SU-DHL-6 (cell line): ENCODE results near the gene ZNF135.
A peak's percentile ranks its signal among the peaks of the same experiment; 100 is the strongest.

Experiments
- H2AFZ ChIP-seq: fragments of 200-600 bp; sonication (generic); 2 replicates; pipeline ENCODE4 v1.6.1; 2014; ENCODE audit warnings: low read depth, mild to moderate bottlenecking, moderate library complexity, mixed read lengths, antibody characterized with exemption, low read length; ENCODE audit not compliant: severe bottlenecking
- H3F3A ChIP-seq: fragments of 200-600 bp; shearing (Covaris generic); 2 replicates; pipeline ENCODE4 v1.6.0; 2016; ENCODE audit warnings: antibody characterized with exemption, mild to moderate bottlenecking; ENCODE audit not compliant: insufficient read depth
- H3K27ac ChIP-seq: fragments of 200-600 bp; sonication (generic); 2 replicates; pipeline ENCODE4 v1.5.1; 2016; ENCODE audit warnings: low read depth, mild to moderate bottlenecking, low read length, moderate library complexity, mixed read lengths
- H3K27me3 ChIP-seq: fragments of 200-600 bp; sonication (generic), shearing (Covaris generic); 2 replicates; pipeline ENCODE4 v1.6.0; 2014; ENCODE audit warnings: mild to moderate bottlenecking, low read length
- H3K36me3 ChIP-seq: fragments of 200-600 bp; sonication (generic); 2 replicates; pipeline ENCODE4 v1.6.1; 2014; ENCODE audit warnings: mild to moderate bottlenecking, low read length, mixed read lengths
- H3K4me2 ChIP-seq: fragments of 300-600, 200-600 bp; shearing (Covaris generic), sonication (generic); 2 replicates; pipeline ENCODE4 v1.6.0; 2014; ENCODE audit warnings: low read length, low read depth, mild to moderate bottlenecking; ENCODE audit not compliant: poor library complexity, severe bottlenecking
- H3K4me3 ChIP-seq: fragments of 200-600 bp; sonication (generic); 2 replicates; pipeline ENCODE4 v1.5.1; 2014; ENCODE audit warnings: antibody characterized with exemption, low read length, mild to moderate bottlenecking, mixed read lengths; ENCODE audit not compliant: insufficient read depth, poor library complexity, severe bottlenecking
- H3K79me2 ChIP-seq: fragments of 200-600 bp; sonication (generic); 2 replicates; pipeline ENCODE4 v1.6.1; 2014; ENCODE audit warnings: mild to moderate bottlenecking, low read length, moderate library complexity; ENCODE audit not compliant: insufficient read depth
- H3K9ac ChIP-seq: fragments of 200-600 bp; sonication (generic); 2 replicates; pipeline ENCODE4 v1.7.0; 2014; ENCODE audit warnings: mild to moderate bottlenecking, low read length
- H3K9me2 ChIP-seq: fragments of 200-600 bp; sonication (generic); replicated peaks from 2 replicates; pipeline ENCODE4 v1.6.1; 2014; ENCODE audit warnings: low read length; ENCODE audit not compliant: insufficient read depth
- H3K9me3 ChIP-seq: fragments of 200-600 bp; sonication (generic); 2 replicates; pipeline ENCODE4 v1.6.1; 2014; ENCODE audit warnings: low read length, mixed read lengths; ENCODE audit not compliant: insufficient read depth
- H4K20me1 ChIP-seq: fragments of 200-600 bp; sonication (generic); 2 replicates; pipeline ENCODE4 v1.6.1; 2014; ENCODE audit warnings: low read depth, mild to moderate bottlenecking, antibody characterized with exemption, low read length, moderate library complexity, mixed read lengths
- CTCF ChIP-seq: fragments of 200-600 bp; sonication (generic); IDR thresholded peaks from one replicate; pipeline ENCODE4 v1.5.1; 2017; ENCODE audit warnings: antibody characterized with exemption, mild to moderate bottlenecking, low read length, moderate library complexity; ENCODE audit not compliant: insufficient read depth, poor library complexity, severe bottlenecking
- EZH2phosphoT487 ChIP-seq: fragments of 200-600 bp; sonication (generic), shearing (Covaris generic); conservative IDR thresholded peaks from 2 replicates; pipeline ENCODE4 v1.6.1; 2018; ENCODE audit warnings: mild to moderate bottlenecking, antibody characterized with exemption, low read length, moderate library complexity, mixed read lengths

ZNF135 gene

DNA sequence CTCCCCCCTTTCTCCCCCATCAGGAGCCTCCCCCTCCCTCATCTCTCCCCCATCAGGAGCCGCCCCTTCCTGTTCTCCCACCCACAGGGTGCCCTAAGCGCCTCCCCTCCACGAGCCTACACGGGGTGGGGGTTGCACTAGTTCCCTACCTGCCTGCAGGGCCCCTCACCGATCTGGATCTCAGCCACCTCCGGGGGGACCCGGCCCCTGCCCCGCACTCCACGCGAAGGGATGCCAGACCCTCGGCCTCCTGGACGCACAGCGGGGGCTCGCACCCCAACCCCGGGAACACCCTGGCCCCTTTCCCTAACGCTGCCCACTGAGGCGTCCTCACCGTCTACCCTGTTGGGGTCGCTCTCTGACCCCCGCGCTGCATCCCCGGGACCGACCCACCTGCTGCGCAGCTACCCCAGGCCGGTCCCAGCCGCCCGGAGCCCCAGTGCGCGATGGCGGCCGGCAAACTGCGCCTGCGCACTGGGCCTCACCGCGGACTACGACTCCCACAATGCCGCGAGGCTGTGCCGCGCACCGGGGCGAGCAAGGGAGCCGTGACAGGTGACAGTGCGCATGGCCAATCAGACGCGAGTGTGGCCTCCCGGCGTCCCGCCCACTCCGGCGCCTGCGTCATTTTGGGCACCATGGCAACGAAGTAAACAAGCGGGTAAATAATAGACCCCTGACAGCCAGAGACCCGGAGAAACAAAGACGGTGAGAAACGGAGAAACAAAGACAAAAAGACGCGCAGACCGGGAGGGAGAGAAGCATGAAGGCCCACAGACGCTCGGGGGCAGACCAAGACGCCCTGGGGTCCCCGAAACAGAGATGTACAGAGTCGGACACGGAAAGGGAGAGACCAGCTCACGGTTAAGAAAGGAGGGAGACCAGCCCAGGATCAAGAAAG is 38.9 kb downstream of the ZNF135 start, which contains the start of gene ZSCAN18:
ZSCAN18 (minus strand) TSS at position 451 of the 901 bp plus-strand sequence. CDS start 7,964 bp downstream, outside the sequence.
- Histone ChIP-seq H3K4me2 (peak within 1 kb of the TSS; percentile 67), H2AFZ (peak within 1 kb of the TSS; percentile 65)

DNA sequence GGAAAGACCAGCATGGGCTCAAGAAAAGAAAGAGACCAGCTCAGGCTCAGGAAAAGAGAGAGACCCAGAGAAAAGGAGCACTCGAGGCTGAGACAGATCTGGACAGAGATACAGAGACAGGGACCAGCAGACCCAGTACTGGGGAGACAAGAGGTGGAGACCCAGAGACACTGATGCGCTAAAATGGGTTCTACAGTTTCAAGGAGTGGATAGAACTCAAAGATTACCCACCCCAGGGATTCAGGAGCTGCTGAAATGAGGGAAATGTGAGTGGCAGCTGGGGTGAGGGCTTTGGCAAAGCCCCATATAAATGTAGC is 39.6 kb downstream of the ZNF135 start:
- no peaks in the 10 kb centered on the region for H3F3A ChIP-seq
- peaks cover 6% of the 10 kb centered on the region; the same call in 1 of the 2 replicates for H3K9me3 ChIP-seq
- peak overlapping the region; percentile 51 for H3K4me3 ChIP-seq
- peak overlapping the region; percentile 21; the same call in 1 of the 2 replicates for H3K9ac ChIP-seq
- H3K4me2 ChIP-seq = peak overlapping the region; percentile 67
- H3K9me2 ChIP-seq = no peaks in the 10 kb centered on the region
- H3K79me2 ChIP-seq = no peaks in the 10 kb centered on the region
- no peaks in the 10 kb centered on the region for H3K27me3 ChIP-seq
- H3K36me3 ChIP-seq = no peaks in the 10 kb centered on the region
- peak overlapping the region; percentile 65 for H2AFZ ChIP-seq
- H3K27ac ChIP-seq = no peak overlapping the region
- no peak for TF ChIP-seq EZH2phosphoT487
- TF ChIP-seq CTCF = no peak
- no peaks in the 10 kb centered on the region for H4K20me1 ChIP-seq

More for the DNA sequence above, 38.9 kb downstream of the ZNF135 start, which contains the start of gene ZSCAN18:
- TF ChIP-seq CTCF = no peak
- TF ChIP-seq EZH2phosphoT487 = no peak
- no peaks in the 10 kb centered on the region for H3K79me2 ChIP-seq
- H3K36me3 ChIP-seq = no peaks in the 10 kb centered on the region
- peak within 1 kb of the TSS; percentile 74 for H3K4me3 ChIP-seq
- no peaks in the 10 kb centered on the region for H3K9me2 ChIP-seq
- H3K27me3 ChIP-seq = no peaks in the 10 kb centered on the region
- H4K20me1 ChIP-seq = no peaks in the 10 kb centered on the region
- no peak within 1 kb of the TSS for H3K27ac ChIP-seq
- H3F3A ChIP-seq = no peaks in the 10 kb centered on the region
- H3K9ac ChIP-seq = peak within 1 kb of the TSS; percentile 69
- H3K9me3 ChIP-seq = peaks cover 3% of the 10 kb centered on the region; the same call in 1 of the 2 replicates

DNA sequence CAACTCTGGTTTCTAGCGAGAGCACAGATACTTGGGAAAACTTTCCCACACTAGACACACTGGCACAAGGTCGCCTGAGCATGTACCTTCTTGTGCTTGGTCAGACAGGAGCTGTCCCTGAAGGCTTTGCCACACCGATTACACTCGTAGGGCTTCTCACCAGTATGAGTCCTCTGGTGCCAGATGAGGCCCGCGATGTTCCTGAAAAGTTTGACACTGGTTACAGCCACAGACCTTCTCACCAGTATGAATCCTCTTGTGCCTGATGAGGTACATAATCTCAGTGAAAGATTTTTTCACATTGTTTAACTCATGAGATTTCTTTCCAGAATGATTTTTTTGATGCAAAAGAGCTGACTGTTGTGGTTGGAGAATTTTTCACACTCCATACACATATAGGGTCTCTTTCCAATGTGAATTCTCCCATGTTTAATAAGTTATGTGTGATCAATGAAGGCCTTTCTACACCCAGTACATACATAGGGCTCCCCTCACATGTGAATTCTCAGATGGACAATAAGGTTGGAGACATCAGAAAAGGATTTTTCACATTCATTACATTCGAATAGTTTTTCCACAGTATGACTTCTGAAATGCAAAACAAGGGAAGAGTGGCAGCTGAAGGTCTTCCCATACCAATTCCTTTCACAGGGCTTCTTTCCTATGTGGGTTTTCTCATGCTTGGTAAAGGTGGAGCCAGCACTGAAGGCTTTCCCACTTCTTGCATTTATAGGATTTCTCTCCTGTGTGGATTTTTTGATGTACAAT is 48.9 kb downstream of the ZNF135 start:
- Histone ChIP-seq H3K27ac (no peak overlapping the region), H3F3A (no peaks in the 10 kb centered on the region), H3K9me3 (peaks cover 53% of the 10 kb centered on the region; the same call in 1 of the 2 replicates), H4K20me1 (no peaks in the 10 kb centered on the region), H3K27me3 (no peaks in the 10 kb centered on the region), H3K4me2 (no peak overlapping the region), H3K9me2 (no peaks in the 10 kb centered on the region), H3K36me3 (no peaks in the 10 kb centered on the region), H3K9ac (no peak overlapping the region), H3K4me3 (no peak overlapping the region), H2AFZ (no peak overlapping the region), H3K79me2 (no peaks in the 10 kb centered on the region)
- TF ChIP-seq CTCF (no peak), EZH2phosphoT487 (no peak)
